ENCODE results near the gene ALDH3B1. TPM values are rescaled to one million over a fixed set of nuclear protein-coding genes. Genes with fewer than 3 reads are reported as not detected.

ALDH3B1 gene
- total and polyA plus RNA-seq, 2 of the 4 experiments (the other 2 are of a cell fraction), result 11.8 to 22.8 TPM

GRCh38 chr11:67983951-67984350 is 26.2 kb upstream of the ALDH3B1 start:
- CTCF ChIA-PET, result no interaction called here
- TF ChIP-seq NFE2L2 (IDR thresholded peaks at IDR 0.05; ENCODE audit: low read depth, low read length) (no peak), BHLHE40 (IDR thresholded peaks at IDR 0.05; ENCODE audit: low read depth, low read length) (no peak), MXI1 (IDR thresholded peaks at IDR 0.05; ENCODE audit: borderline replicate concordance, low read depth, low read length) (no peak), FOS (IDR thresholded peaks at IDR 0.05; ENCODE audit: low read depth, low read length) (no peak), RAD21 (IDR thresholded peaks at IDR 0.05; ENCODE audit: low read length) (no peak), MAFK (IDR thresholded peaks at IDR 0.05; ENCODE audit: low read depth, low read length) (no peak), RCOR1 (IDR thresholded peaks at IDR 0.05; ENCODE audit: insufficient replicate concordance, low read length) (no peak), CEBPB (IDR thresholded peaks at IDR 0.05; ENCODE audit: low read depth, low read length) (no peak), MAZ (IDR thresholded peaks at IDR 0.05; ENCODE audit: borderline replicate concordance, low read depth, low read length) (no peak), RFX5 (IDR thresholded peaks at IDR 0.05; ENCODE audit: low read depth, low read length) (no peak), CHD1 (IDR thresholded peaks at IDR 0.05; ENCODE audit: low read depth, low read length) (no peak), POLR2A (IDR thresholded peaks at IDR 0.05; ENCODE audit: low read depth, low read length) (no peak), SMC3 (IDR thresholded peaks at IDR 0.05; ENCODE audit: low read depth, low read length) (no peak)
- TF ChIP-seq, protein P1, sequence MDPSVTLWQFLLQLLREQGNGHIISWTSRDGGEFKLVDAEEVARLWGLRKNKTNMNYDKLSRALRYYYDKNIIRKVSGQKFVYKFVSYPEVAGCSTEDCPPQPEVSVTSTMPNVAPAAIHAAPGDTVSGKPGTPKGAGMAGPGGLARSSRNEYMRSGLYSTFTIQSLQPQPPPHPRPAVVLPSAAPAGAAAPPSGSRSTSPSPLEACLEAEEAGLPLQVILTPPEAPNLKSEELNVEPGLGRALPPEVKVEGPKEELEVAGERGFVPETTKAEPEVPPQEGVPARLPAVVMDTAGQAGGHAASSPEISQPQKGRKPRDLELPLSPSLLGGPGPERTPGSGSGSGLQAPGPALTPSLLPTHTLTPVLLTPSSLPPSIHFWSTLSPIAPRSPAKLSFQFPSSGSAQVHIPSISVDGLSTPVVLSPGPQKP (IDR thresholded peaks at IDR 0.05; ENCODE audit: borderline replicate concordance, low read depth, low read length), result no peak
- TF ChIP-seq, protein P2, sequence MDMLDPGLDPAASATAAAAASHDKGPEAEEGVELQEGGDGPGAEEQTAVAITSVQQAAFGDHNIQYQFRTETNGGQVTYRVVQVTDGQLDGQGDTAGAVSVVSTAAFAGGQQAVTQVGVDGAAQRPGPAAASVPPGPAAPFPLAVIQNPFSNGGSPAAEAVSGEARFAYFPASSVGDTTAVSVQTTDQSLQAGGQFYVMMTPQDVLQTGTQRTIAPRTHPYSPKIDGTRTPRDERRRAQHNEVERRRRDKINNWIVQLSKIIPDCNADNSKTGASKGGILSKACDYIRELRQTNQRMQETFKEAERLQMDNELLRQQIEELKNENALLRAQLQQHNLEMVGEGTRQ (IDR thresholded peaks at IDR 0.05; ENCODE audit: low read depth, low read length), result no peak
- TF ChIP-seq, protein P3, sequence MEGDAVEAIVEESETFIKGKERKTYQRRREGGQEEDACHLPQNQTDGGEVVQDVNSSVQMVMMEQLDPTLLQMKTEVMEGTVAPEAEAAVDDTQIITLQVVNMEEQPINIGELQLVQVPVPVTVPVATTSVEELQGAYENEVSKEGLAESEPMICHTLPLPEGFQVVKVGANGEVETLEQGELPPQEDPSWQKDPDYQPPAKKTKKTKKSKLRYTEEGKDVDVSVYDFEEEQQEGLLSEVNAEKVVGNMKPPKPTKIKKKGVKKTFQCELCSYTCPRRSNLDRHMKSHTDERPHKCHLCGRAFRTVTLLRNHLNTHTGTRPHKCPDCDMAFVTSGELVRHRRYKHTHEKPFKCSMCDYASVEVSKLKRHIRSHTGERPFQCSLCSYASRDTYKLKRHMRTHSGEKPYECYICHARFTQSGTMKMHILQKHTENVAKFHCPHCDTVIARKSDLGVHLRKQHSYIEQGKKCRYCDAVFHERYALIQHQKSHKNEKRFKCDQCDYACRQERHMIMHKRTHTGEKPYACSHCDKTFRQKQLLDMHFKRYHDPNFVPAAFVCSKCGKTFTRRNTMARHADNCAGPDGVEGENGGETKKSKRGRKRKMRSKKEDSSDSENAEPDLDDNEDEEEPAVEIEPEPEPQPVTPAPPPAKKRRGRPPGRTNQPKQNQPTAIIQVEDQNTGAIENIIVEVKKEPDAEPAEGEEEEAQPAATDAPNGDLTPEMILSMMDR (conservative IDR thresholded peaks at IDR 0.05; ENCODE audit: low read depth, low read length), result no peak
- 94% methylated on average over 3 of the region's 29 CpGs; no CpG with 5 or more reads in 1 of the 2 experiments for WGBS, 2 experiments (ENCODE audit: extremely low coverage in 2 of 2, insufficient read length in 1 of 2)
- Histone ChIP-seq H3K36me3 (ENCODE audit: control insufficient read depth, insufficient read depth, low read length) (no peaks in the 10 kb centered on the region), H3K4me2 (ENCODE audit: low read depth, low read length) (no peak overlapping the region), H3K18ac (ENCODE audit: low read depth, low read length) (no peak overlapping the region), H3K27ac (ENCODE audit: insufficient read depth, low read length) (no peak overlapping the region), H4K91ac (ENCODE audit: insufficient read depth, low read depth, low read length) (no peak overlapping the region), H3K23ac (ENCODE audit: low read depth, low read length) (no peak overlapping the region), H3K9me3 (ENCODE audit: control insufficient read depth, insufficient read depth, low read length) (no peaks in the 10 kb centered on the region), H2BK15ac (ENCODE audit: low read depth, low read length) (no peak overlapping the region), H2BK120ac (ENCODE audit: low read depth, low read length) (no peak overlapping the region), H2BK5ac (ENCODE audit: low read depth, low read length, poor library complexity, severe bottlenecking) (no peak overlapping the region), H3K79me1 (ENCODE audit: low read depth in 1 of 2, low read length in 2 of 2) (no peaks in the 10 kb centered on the region), H2AFZ (replicated peaks; ENCODE audit: low read length, poor library complexity) (no peak overlapping the region), H3K14ac (replicated peaks; ENCODE audit: low read depth, low read length) (no peak overlapping the region), H3K9ac (ENCODE audit: low read depth, low read length) (no peak overlapping the region), H2BK20ac (ENCODE audit: low read depth, low read length) (no peak overlapping the region), H4K20me1 (ENCODE audit: insufficient read depth, low read length) (no peaks in the 10 kb centered on the region), H3K4me3 (ENCODE audit: insufficient read depth, low read depth, low read length) (no peak overlapping the region), H4K8ac (ENCODE audit: low read depth in 2 of 2, low read length in 2 of 2) (no peak overlapping the region), H3K9me1 (ENCODE audit: insufficient read depth, low read length) (no peaks in the 10 kb centered on the region), H4K5ac (ENCODE audit: low read depth, low read length) (no peak overlapping the region), H3K4ac (ENCODE audit: low read depth, low read length) (no peak overlapping the region), H3K56ac (ENCODE audit: extremely low read depth, insufficient read depth, low read length) (no peak overlapping the region), H2AK5ac (ENCODE audit: low read depth, low read length) (no peak overlapping the region), H3K4me1 (ENCODE audit: control insufficient read depth, insufficient read depth, low read length) (no peaks in the 10 kb centered on the region), H2AK9ac (replicated peaks; ENCODE audit: low read depth, low read length, poor library complexity) (no peak overlapping the region), H3K27me3 (ENCODE audit: control insufficient read depth, insufficient read depth, low read length) (peaks cover 11% of the 10 kb centered on the region)
- BruUV-seq (replicated peaks), result no TSS peak
- DNase-seq (no peak), ATAC-seq (ENCODE audit: low read depth) (no peak)
- intact Hi-C loops (cut with micrococcal nuclease), result no loop called here
- in situ Hi-C loops (cut with MboI; ENCODE audit: low sequenced_read_pairs), result no loop called here
- dilution Hi-C loops (cut with HindIII; ENCODE audit: low sequenced_read_pairs, unreplicated experiment), result no loop called here
- POLR2A ChIA-PET (ENCODE audit: unreplicated experiment), result no interaction called here

Measured in IMR-90 (cell line).